ENCODE data around the gene DYNLT1. TPM values are rescaled to one million over a fixed set of nuclear protein-coding genes. Genes with fewer than 3 reads are reported as not detected.

DYNLT1 gene
- total and polyA plus RNA-seq, 9 donors = 50.0 to 217 (median 103) TPM

DNA sequence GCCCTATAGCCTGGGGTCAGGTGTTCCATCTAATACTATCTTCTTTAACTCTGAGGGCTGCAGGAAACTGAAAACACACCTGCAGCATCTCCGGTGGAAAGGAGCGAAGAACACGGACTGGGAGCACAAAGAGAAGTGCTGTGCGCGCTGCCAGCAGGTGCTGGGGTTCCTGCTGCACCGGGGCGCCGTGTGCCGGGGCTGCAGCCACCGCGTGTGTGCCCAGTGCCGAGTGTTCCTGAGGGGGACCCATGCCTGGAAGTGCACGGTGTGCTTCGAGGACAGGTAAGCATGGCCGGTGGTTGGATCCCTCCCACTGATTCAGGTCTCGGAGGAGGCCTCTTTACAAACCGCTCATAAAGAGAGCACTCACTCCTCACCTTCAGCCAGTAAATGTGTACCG lies 20.8 kb upstream of the DYNLT1 start:
- Histone ChIP-seq H3K27me3 (no peaks in the 10 kb centered on the region), H3K4me3 (no peak overlapping the region), H3K36me3 (no peaks in the 10 kb centered on the region), H3K9me3 (no peaks in the 10 kb centered on the region), H3K4me1 (ENCODE audit: insufficient read depth) (peaks cover 3% of the 10 kb centered on the region), H3K27ac (no peak overlapping the region)
- WGBS, 3 donors = 97 to 98% (median 97%) methylated on average over 18 of the region's 18 CpGs
- no peak for DNase-seq
- intact Hi-C loops (cut with DNase I) = loop anchor here in 1 of 4 donors (10.0 kb wide), 1 partner anchor 131 kb away; no protein-coding TSS in a partner anchor
- TF ChIP-seq POLR2A (IDR thresholded peaks at IDR 0.05) (no peak), EP300 (IDR thresholded peaks at IDR 0.05) (no peak)
- TF ChIP-seq, protein P1, sequence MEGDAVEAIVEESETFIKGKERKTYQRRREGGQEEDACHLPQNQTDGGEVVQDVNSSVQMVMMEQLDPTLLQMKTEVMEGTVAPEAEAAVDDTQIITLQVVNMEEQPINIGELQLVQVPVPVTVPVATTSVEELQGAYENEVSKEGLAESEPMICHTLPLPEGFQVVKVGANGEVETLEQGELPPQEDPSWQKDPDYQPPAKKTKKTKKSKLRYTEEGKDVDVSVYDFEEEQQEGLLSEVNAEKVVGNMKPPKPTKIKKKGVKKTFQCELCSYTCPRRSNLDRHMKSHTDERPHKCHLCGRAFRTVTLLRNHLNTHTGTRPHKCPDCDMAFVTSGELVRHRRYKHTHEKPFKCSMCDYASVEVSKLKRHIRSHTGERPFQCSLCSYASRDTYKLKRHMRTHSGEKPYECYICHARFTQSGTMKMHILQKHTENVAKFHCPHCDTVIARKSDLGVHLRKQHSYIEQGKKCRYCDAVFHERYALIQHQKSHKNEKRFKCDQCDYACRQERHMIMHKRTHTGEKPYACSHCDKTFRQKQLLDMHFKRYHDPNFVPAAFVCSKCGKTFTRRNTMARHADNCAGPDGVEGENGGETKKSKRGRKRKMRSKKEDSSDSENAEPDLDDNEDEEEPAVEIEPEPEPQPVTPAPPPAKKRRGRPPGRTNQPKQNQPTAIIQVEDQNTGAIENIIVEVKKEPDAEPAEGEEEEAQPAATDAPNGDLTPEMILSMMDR (IDR thresholded peaks at IDR 0.05) = no peak

DNA sequence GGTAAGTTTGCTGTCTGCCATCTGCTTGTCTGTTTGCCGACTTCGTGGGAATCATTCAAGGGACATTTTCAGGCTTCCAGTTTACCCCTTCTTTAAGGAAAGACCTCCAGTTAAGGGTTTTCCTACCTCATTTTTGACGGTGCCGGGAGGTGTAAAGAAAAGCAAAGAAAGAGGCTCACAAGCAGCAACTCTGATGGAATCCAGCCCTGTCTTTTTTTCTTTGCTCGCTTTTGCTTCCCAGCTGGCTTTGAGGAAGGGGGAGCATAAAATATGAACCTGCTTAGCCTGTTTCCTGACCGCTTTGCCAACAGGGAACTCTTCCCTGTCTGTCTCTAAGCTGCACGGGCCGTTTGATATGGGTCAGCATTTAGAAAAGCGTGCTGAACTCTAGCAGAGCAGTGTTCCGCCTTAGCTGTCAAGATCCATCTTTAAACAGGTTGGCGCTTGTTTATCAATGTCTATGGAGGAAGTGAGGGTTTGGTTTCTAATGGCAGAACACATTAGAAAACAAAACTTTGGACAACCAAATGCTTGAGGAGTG lies 19.2 kb upstream of the DYNLT1 start:
- H3K9me3 ChIP-seq = no peaks in the 10 kb centered on the region
- TF ChIP-seq POLR2A (IDR thresholded peaks at IDR 0.05) = no peak
- no peak for TF ChIP-seq EP300 (IDR thresholded peaks at IDR 0.05)
- TF ChIP-seq, protein P1 (IDR thresholded peaks at IDR 0.05) = no peak
- peaks cover 3% of the 10 kb centered on the region for H3K4me1 ChIP-seq (ENCODE audit: insufficient read depth)
- H3K27ac ChIP-seq = peak overlapping the region in 1 of 2 donors; percentile 48
- peak overlapping the region; percentile 16 for H3K4me3 ChIP-seq
- H3K27me3 ChIP-seq = no peaks in the 10 kb centered on the region
- no peaks in the 10 kb centered on the region for H3K36me3 ChIP-seq
- no peak for DNase-seq
- intact Hi-C loops (cut with DNase I) = loop anchor here in 1 of 4 donors (10.0 kb wide), 1 partner anchor 129 kb away; no protein-coding TSS in a partner anchor
- 22 to 30% (median 27%) methylated on average over 11 of the region's 11 CpGs for WGBS, 3 donors

DNA sequence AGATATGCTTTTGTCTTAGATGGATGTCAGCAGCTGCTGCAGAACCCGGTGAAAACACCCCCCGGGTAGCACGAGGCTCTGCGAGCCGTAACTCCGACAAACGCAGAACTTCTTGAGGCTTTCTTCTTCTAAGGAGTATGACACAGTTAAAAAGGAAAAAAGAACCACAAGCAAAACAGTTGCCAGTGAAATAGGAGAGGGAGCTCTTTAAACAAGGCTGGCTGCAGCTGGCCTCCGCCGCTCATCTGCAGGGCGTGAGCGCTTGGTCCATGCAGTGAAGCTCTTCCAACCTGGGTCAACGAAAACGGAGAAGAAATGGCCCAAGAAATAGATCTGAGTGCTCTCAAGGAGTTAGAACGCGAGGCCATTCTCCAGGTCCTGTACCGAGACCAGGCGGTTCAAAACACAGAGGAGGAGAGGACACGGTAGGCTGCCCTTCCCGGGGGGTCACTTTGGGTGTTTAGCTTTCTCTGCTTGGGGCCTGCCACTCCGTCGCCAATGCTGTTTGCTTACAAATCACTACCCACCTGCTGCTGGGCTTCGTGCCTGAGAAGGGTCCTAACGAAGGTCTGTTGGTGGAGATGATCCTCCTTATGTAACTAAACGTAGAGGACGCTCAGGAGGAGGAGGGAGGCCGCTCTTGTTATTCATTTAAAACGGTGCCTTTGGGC lies 18.5 kb upstream of the DYNLT1 start:
- Histone ChIP-seq H3K36me3 (no peaks in the 10 kb centered on the region), H3K4me3 (peak overlapping the region; percentile 16), H3K27ac (peak overlapping the region in 1 of 2 donors; percentile 48), H3K9me3 (no peaks in the 10 kb centered on the region), H3K27me3 (no peaks in the 10 kb centered on the region), H3K4me1 (ENCODE audit: insufficient read depth) (peaks cover 3% of the 10 kb centered on the region)
- WGBS, 3 donors = 11 to 19% (median 16%) methylated on average over 27 of the region's 27 CpGs
- peak in 2 of 5 donors; percentile 46 to 56 for DNase-seq
- TF ChIP-seq POLR2A (IDR thresholded peaks at IDR 0.05) (no peak), EP300 (IDR thresholded peaks at IDR 0.05) (no peak)
- TF ChIP-seq, protein P1 (IDR thresholded peaks at IDR 0.05) = no peak
- intact Hi-C loops (cut with DNase I) = loop anchor here in 1 of 4 donors (10.0 kb wide), 1 partner anchor 128 kb away; no protein-coding TSS in a partner anchor

DNA sequence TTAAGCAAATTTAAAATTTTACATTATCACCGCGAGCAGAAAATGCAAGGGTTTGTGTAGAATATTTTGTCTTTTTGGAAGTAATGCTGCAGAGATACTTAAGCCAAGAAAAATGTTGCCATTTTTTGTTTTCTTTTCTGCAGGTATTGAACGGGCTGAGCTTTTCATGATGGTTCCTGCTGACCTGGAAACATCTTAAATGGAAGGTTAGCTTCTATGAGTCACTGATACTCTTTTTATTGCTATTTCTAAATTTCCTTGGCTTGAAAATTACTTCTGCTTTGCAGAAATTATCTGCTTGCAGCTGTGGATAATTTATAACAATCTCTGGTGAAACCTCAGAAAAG lies 18.0 kb upstream of the DYNLT1 start:
- peak overlapping the region in 1 of 2 donors; percentile 48 for H3K27ac ChIP-seq
- no peaks in the 10 kb centered on the region for H3K36me3 ChIP-seq
- TF ChIP-seq, protein P1 (IDR thresholded peaks at IDR 0.05) = no peak
- no peak for TF ChIP-seq POLR2A (IDR thresholded peaks at IDR 0.05)
- no peak for TF ChIP-seq EP300 (IDR thresholded peaks at IDR 0.05)
- H3K4me3 ChIP-seq = peak overlapping the region; percentile 16
- H3K9me3 ChIP-seq = no peaks in the 10 kb centered on the region
- 19 to 37% (median 29%) methylated on average over 3 of the region's 3 CpGs for WGBS, 3 donors
- peaks cover 3% of the 10 kb centered on the region for H3K4me1 ChIP-seq (ENCODE audit: insufficient read depth)
- no peaks in the 10 kb centered on the region for H3K27me3 ChIP-seq
- intact Hi-C loops (cut with DNase I) = loop anchor here in 1 of 4 donors (10.0 kb wide), 1 partner anchor 128 kb away; no protein-coding TSS in a partner anchor
- DNase-seq = no peak

Measured in ovary (tissue), 9 donors.